RPMI7951 (cell line): ENCODE measurements around the gene ANKDD1B. TPM values are rescaled to one million over a fixed set of nuclear protein-coding genes. Genes with fewer than 3 reads are reported as not detected.
A peak's percentile ranks its signal among the peaks of the same experiment; 100 is the strongest.

Source experiments
- DNase-seq: peaks from one replicate; pipeline ENCODE4 v3.0.0-alpha.2; 2012; ENCODE audit warnings: low read depth
- total RNA-seq: library from RNA; depleted of rRNA; stranded (reverse); fragments of >200 nt; shearing (Covaris generic); gene quantifications from 2 replicates; pipeline ENCODE4 v1.2.3, GENCODE V29; 2014; rRNA removed

The ANKDD1B gene
- total RNA-seq, 1 experiment from 2014 or later = not detected

- DNase-seq = no peak
These were observed 94.8 kb downstream of the ANKDD1B start for GRCh38 chr5:75706016-75706415.

GRCh38 chr5:75706775-75707174 is 95.5 kb downstream of the ANKDD1B start:
- no peak for DNase-seq

- DNase-seq = peak; percentile 1
These were observed 96.8 kb downstream of the ANKDD1B start for GRCh38 chr5:75707911-75708509.

DNA sequence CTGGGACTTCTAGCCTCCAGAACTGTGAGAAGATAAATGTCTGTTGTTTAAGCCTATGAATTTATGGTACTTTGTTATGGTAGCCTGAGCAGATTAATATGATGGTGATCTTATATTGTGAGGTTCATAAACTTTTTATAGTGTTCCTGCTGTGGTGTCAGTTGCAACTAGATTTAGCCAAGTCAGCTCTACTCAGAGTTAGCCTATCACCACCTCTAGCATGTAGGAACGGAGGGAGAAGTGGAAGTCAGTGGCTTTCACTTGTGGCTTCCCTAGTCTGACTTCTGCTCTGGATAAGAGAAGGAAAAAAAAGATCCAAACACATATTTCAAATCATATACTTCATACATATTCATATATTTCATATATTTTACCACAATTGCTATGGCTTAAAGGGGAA is 99.4 kb downstream of the ANKDD1B start:
- no peak for DNase-seq

DNA sequence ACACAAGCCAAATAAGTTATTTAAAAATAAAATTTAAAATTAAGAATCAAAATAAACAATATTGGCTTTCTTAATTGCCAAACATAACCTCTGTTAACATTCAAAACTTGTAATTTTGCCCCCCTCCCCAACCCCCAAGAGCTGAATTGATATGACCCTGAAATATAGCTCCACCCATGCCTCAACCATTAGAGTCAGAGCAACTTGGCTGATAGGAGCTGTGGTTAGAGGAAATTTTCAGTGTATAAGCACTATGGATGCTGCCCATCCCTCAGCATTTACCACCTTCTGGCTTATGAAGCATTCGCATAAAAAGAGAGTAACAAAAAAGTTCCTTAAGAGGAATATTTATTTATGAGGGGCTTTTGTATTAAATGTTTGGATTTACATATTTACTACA is 99.9 kb downstream of the ANKDD1B start:
- no peak for DNase-seq

- no peak for DNase-seq
These were observed 100.8 kb downstream of the ANKDD1B start for GRCh38 chr5:75712091-75712490.

DNA sequence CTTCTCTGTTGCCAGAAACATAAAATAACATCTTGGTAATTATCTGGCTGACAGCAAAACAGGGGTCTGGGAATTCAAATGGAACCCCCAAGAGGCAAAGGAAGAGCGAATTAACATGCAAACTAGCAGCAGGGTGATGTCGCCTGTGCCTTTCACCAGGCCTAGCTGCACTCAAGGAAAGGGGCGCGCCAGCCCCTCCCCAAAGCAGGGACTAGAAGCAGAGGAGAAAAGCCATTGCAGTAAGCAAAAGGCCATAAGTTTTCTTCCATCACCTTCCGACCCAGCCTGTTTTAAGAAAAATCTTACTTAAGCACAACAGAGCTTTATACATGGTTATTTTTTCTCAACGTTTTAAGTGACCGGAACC is 105.4 kb downstream of the ANKDD1B start:
- no peak for DNase-seq

DNA sequence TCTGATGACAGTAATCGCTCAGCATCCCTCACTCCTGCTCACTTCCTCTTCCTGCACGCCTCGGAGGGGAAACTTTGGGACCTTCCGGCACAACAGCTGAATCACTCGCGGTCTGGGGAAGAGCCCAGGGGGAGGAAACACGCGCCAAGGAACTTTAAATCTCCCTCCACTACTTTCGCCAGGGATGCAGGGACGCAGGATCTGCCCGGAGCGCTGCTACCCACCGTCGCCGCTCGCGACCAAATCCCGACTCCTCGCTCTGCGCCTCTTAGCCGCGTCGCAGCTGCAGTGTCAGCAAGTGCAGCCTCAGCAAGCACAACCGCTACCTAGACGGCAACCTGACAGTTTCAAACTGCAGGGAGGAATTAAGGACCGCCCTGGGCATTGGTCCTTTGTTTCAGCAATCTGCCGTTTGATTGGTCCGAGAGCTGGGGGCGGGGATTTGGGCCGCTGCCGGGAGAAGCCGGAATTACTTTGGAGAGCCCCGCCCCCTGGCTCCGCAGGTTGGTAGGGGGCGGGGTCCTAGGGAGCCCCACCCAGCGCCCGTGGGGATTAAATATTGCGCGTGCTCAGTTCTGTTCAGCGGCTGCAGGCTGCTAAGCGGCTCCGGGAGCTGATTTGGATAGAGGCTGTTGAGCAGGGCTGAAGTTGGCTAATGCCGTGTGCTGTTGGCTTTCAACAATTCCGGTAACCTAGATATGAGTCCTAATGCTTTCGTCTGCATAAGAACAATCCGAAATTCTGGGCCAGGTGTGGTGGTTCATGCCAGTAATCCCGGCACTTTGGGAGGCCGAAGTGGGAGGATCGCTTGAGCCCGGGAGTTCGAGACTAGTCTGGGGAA is 106.0 kb downstream of the ANKDD1B start, which contains the start of gene POC5:
Gene POC5, minus strand, starts transcription at position 356 of the 841 bp plus-strand sequence. CDS start 4,500 bp downstream, outside the sequence.
- DNase-seq = peak; percentile 92

GRCh38 chr5:75720882-75721281 is 109.6 kb downstream of the ANKDD1B start:
- DNase-seq = peak; percentile 2

Other genes starting within 250 kb of the ANKDD1B start
- gene CERT1, start 99.8 kb upstream of the ANKDD1B start, total RNA-seq = 14.1 and 19.9 TPM in 2 replicates
- gene POLK, start 99.6 kb upstream of the ANKDD1B start, total RNA-seq = 24.2 and 36.5 TPM in 2 replicates
- 25.1 and 35.0 TPM in 2 replicates for gene POC5, start 106.0 kb downstream of the ANKDD1B start, total RNA-seq